ENCODE results near the gene CYP46A1. TPM values are rescaled to one million over a fixed set of nuclear protein-coding genes. Genes with fewer than 3 reads are reported as not detected.

The CYP46A1 gene
- total and polyA plus RNA-seq, 10 donors = 0.11 to 0.85 (median 0.32) TPM

DNA sequence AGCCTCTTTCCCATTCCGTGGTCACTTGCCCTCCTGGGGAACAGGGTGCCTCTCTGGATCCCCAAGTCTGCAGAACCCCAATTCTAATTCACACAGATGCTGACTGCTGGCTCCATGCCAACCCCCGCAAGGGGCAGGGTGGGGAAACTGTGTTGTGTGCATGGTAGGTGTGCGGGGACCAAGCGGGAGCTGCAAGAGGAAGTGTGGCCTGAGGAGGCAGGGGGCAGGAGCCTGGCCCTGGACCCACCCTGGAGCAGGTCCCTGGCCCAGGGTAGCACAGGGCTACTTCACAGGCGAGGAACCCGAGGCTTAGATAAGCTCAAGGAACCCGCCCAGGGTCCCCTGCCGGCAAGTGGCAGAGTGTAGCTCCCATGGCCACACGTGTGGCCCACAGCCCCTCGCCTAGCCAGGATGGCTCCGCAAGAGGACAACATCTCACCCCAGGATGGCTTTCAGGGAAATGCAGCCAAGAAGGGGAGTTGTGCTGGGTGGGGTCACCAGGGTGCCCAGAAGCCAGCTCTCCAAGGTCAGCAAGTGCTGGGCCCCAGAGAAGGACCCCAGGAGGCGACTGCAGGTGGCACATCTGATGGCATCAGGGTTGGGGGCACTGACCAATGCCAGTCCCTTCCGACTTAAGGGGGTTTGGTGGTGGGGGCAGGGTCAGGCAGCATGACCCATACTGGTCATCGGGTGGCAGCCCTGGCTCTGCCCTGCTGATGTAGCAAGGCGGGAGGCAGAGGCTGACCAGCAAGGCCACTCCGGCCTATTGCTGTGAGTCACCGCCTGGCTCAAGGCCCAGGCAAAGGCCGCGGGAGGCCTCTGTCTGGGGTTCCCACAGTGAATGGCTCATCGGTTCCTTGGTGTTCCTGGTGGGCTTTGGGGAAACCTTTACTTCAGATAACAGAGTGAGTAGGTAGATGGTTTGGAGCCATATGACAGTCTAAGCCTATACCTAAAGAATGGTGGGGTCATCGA, 71.8 kb downstream of the CYP46A1 start:
- H3K4me1 ChIP-seq = peaks cover 7 to 62% (median 31%) of the 10 kb centered on the region in 6 donors
- WGBS, 5 donors = 50 to 71% (median 61%) methylated on average over 12 to 21 of the region's 21 CpGs
- H3K27me3 ChIP-seq (replicated peaks in 1 of 7) = peaks cover 0 to 54% (median 0%) of the 10 kb centered on the region in 7 donors
- peak; percentile 84 for DNase-seq
- peak overlapping the region in 4 of 8 donors; percentile 13 to 50 (median 34) for H3K27ac ChIP-seq
- no peak overlapping the region for H3K4me3 ChIP-seq
- TF ChIP-seq POLR2A (IDR thresholded peaks at IDR 0.05) = no peak
- peak; percentile 60 to 73 (median 60) for TF ChIP-seq POLR2AphosphoS5 (IDR thresholded peaks at IDR 0.05)
- TF ChIP-seq, protein P1, sequence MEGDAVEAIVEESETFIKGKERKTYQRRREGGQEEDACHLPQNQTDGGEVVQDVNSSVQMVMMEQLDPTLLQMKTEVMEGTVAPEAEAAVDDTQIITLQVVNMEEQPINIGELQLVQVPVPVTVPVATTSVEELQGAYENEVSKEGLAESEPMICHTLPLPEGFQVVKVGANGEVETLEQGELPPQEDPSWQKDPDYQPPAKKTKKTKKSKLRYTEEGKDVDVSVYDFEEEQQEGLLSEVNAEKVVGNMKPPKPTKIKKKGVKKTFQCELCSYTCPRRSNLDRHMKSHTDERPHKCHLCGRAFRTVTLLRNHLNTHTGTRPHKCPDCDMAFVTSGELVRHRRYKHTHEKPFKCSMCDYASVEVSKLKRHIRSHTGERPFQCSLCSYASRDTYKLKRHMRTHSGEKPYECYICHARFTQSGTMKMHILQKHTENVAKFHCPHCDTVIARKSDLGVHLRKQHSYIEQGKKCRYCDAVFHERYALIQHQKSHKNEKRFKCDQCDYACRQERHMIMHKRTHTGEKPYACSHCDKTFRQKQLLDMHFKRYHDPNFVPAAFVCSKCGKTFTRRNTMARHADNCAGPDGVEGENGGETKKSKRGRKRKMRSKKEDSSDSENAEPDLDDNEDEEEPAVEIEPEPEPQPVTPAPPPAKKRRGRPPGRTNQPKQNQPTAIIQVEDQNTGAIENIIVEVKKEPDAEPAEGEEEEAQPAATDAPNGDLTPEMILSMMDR (IDR thresholded peaks at IDR 0.05 in 8 of 11, conservative IDR thresholded peaks at IDR 0.05 in 3 of 11) = no peak
- no peaks in the 10 kb centered on the region for H3K36me3 ChIP-seq
- intact Hi-C loops (cut with DNase I; ENCODE audit: low total_unique reads) = no loop called here
- H3K9me3 ChIP-seq = no peaks in the 10 kb centered on the region

DNA sequence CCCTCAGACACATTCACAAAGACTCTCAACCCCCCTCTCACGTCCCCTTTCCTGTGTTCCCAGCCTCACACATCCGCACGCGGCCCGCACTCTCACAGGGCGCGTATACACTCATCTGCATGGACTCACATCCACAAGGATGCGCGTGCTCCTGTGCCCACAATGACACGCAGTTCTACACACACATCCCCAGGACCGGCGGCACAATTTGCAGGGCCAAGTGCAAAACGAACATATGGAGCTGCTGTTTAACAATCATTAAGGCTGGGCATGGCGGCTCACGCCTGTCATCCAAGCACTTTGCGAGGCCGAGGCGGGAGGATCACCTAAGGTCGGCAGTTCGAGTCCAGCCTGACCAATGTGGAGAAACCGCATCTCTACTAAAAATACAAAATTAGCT, 72.7 kb downstream of the CYP46A1 start:
- no peak for DNase-seq
- no peak for TF ChIP-seq POLR2A (IDR thresholded peaks at IDR 0.05)
- no peak for TF ChIP-seq POLR2AphosphoS5 (IDR thresholded peaks at IDR 0.05)
- TF ChIP-seq, protein P1 (IDR thresholded peaks at IDR 0.05 in 8 of 11, conservative IDR thresholded peaks at IDR 0.05 in 3 of 11) = no peak
- Histone ChIP-seq H3K4me3 (no peak overlapping the region), H3K4me1 (peaks cover 7 to 60% (median 29%) of the 10 kb centered on the region in 6 donors), H3K9me3 (no peaks in the 10 kb centered on the region), H3K27me3 (replicated peaks in 1 of 7) (peaks cover 0 to 45% (median 0%) of the 10 kb centered on the region in 7 donors), H3K27ac (peak overlapping the region in 1 of 8 donors; percentile 50), H3K36me3 (no peaks in the 10 kb centered on the region)
- intact Hi-C loops (cut with DNase I; ENCODE audit: low total_unique reads) = no loop called here
- 91 to 93% (median 91%) methylated on average over 21 of the region's 21 CpGs for WGBS, 5 donors

DNA sequence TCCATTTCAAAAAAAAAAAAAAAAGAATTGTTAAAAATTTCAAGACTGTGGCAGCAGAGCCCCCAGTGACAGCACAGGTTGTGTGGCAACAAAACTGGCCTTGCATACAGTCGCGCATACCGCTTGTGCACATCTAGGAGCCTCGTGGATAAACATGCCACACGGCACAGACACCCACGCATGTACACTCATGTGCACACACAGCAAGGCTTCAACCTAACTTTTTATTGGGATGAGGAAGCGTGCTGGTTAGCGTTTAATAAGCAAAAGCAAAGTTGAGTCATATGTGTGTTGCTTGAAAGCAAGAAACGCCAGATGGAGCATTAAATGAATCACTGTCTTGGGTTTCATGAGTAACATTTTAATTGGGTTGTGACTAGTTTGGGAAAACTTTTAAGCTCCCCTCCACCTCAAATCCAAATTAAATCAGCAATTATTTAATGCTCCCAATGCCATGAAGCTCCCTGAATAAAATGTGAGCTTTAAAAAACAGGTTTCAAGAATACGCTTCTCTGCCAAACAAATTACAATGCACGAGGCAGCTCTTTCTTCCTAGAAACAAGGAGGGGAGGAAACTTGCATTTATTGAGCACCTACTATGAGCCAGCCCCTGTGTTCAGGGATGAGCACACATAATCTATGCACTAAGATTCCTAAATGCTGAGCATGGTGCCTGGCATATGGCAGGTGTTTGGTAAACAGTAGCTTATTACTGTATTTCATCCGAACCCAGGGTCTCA, 73.4 kb downstream of the CYP46A1 start:
- no peak for DNase-seq

More for the DNA sequence above, 73.4 kb downstream of the CYP46A1 start:
- no peak for TF ChIP-seq POLR2A (IDR thresholded peaks at IDR 0.05)
- TF ChIP-seq, protein P1 (IDR thresholded peaks at IDR 0.05 in 8 of 11, conservative IDR thresholded peaks at IDR 0.05 in 3 of 11) = no peak
- TF ChIP-seq POLR2AphosphoS5 (IDR thresholded peaks at IDR 0.05) = no peak
- no peaks in the 10 kb centered on the region for H3K36me3 ChIP-seq
- intact Hi-C loops (cut with DNase I; ENCODE audit: low total_unique reads) = no loop called here
- no peak overlapping the region for H3K4me3 ChIP-seq
- peaks cover 3 to 53% (median 24%) of the 10 kb centered on the region in 6 donors for H3K4me1 ChIP-seq
- no peaks in the 10 kb centered on the region for H3K9me3 ChIP-seq
- WGBS, 5 donors = 80 to 88% (median 87%) methylated on average over 12 of the region's 12 CpGs
- H3K27ac ChIP-seq = no peak overlapping the region
- peaks cover 0 to 38% (median 0%) of the 10 kb centered on the region in 7 donors for H3K27me3 ChIP-seq (replicated peaks in 1 of 7)
